Measurements from ENCODE around the gene NAALADL1.
"Not testable (repeated sequence)": the region's sequence is repeated elsewhere in the genome, so short reads cannot be mapped to it uniquely, and the experiment has no call there.

The NAALADL1 gene

GRCh38 chr11:65013130-65013887 is 45.0 kb downstream of the NAALADL1 start:
- DNase-seq = peak; percentile 38

- DNase-seq = no peak
These were observed 49.5 kb downstream of the NAALADL1 start for GRCh38 chr11:65008873-65009272.

GRCh38 chr11:65008016-65008415 is 50.3 kb downstream of the NAALADL1 start:
- DNase-seq = no peak

GRCh38 chr11:65003968-65004367 is 54.4 kb downstream of the NAALADL1 start:
- not testable (repeated sequence) for DNase-seq

- no peak for DNase-seq
These were observed 55.1 kb downstream of the NAALADL1 start for GRCh38 chr11:65003282-65003681.

- no peak for DNase-seq
These were observed 55.6 kb downstream of the NAALADL1 start for GRCh38 chr11:65002706-65003105.

GRCh38 chr11:64999478-64999877 is 58.9 kb downstream of the NAALADL1 start:
- DNase-seq = no peak

GRCh38 chr11:64998690-64999431 is 59.5 kb downstream of the NAALADL1 start:
- DNase-seq = no peak

- DNase-seq = no peak
These were observed 60.2 kb downstream of the NAALADL1 start for GRCh38 chr11:64998141-64998540.

- no peak for DNase-seq
These were observed 61.5 kb downstream of the NAALADL1 start, which contains the start of gene BATF2 for GRCh38 chr11:64996710-64997380. BATF2 (minus strand) TSS chr11:64996971; CDS start chr11:64996914, 57 bp downstream.

GRCh38 chr11:64996327-64996709 is 62.0 kb downstream of the NAALADL1 start:
- no peak for DNase-seq
